Thoracic aorta (tissue), 2 donors: Measurements from ENCODE around the gene PILRB. TPM values are rescaled to one million over a fixed set of nuclear protein-coding genes. Genes with fewer than 3 reads are reported as not detected.

Experiments used
- ATAC-seq: fragments of 150-250 bp; one replicate; pipeline ENCODE4 v1.8.0; 2017; ENCODE audit warnings: low read depth; ENCODE audit not compliant: insufficient number of reproducible peaks, low FRiP score
- DNase-seq: peaks from one replicate; pipeline ENCODE4 v3.0.0-alpha.2; 2020; ENCODE audit warnings: low spot score
- H3K27ac ChIP-seq, 2 donors: fragments of 200-600 bp; sonication (generic); 1 replicate in 1 of 2; 2 replicates in 1 of 2; pipeline ENCODE4 v1.5.1; 2016; ENCODE audit warnings: mild to moderate bottlenecking in 2 of 2, moderate library complexity in 2 of 2
- H3K27me3 ChIP-seq: fragments of 200-600 bp; sonication (generic); replicated peaks from 2 replicates; pipeline ENCODE4 v1.6.0; 2016; ENCODE audit warnings: mild to moderate bottlenecking; ENCODE audit not compliant: insufficient read depth
- H3K36me3 ChIP-seq: fragments of 200-600 bp; sonication (generic); one replicate; pipeline ENCODE4 v1.5.1; 2016
- H3K4me1 ChIP-seq, 2 donors: fragments of 200-600 bp; sonication (generic); 1 replicate in 1 of 2; 2 replicates in 1 of 2; pipeline versions ENCODE4 v1.5.1 to v1.6.0; 2016; ENCODE audit warnings: low read depth in 2 of 2, mild to moderate bottlenecking in 1 of 2; ENCODE audit not compliant: control insufficient read depth in 1 of 2
- H3K4me3 ChIP-seq: fragments of 200-600 bp; sonication (generic); 2 replicates; pipeline ENCODE4 v1.5.1; 2016; ENCODE audit warnings: mild to moderate bottlenecking
- H3K9me3 ChIP-seq: fragments of 200-600 bp; sonication (generic); 2 replicates; pipeline ENCODE4 v1.5.1; 2016
- CTCF ChIP-seq: fragments of 200-600 bp; sonication (generic); IDR thresholded peaks from one replicate; pipeline ENCODE4 v1.5.1; 2019; ENCODE audit warnings: antibody characterized with exemption
- total RNA-seq, 2 donors: library from RNA; depleted of rRNA; stranded (reverse); fragments of >200 nt; gene quantifications; one replicate each; pipeline versions ENCODE4 v1.1.0 to v1.2.3, GENCODE V29; 2016

PILRB gene
- total RNA-seq, 2 donors from 2014 or later = 88.4 to 100 TPM

- no peak for TF ChIP-seq CTCF
- Histone ChIP-seq H3K4me1 (no peaks in the 10 kb centered on the region), H3K4me3 (no peak overlapping the region), H3K27ac (no peak overlapping the region), H3K36me3 (peaks cover 3% of the 10 kb centered on the region), H3K27me3 (no peaks in the 10 kb centered on the region), H3K9me3 (no peaks in the 10 kb centered on the region)
- ATAC-seq (no peak), DNase-seq (no peak)
Observed at GRCh38 chr7:100401811-100402210, 43.9 kb downstream of the PILRB start.

- Histone ChIP-seq H3K9me3 (no peaks in the 10 kb centered on the region), H3K27ac (no peak overlapping the region), H3K4me1 (no peaks in the 10 kb centered on the region), H3K27me3 (no peaks in the 10 kb centered on the region), H3K4me3 (no peak overlapping the region), H3K36me3 (peaks cover 3% of the 10 kb centered on the region)
- no peak for DNase-seq
- ATAC-seq = no peak
- no peak for TF ChIP-seq CTCF
Observed at GRCh38 chr7:100402241-100402640, 44.3 kb downstream of the PILRB start.

DNA sequence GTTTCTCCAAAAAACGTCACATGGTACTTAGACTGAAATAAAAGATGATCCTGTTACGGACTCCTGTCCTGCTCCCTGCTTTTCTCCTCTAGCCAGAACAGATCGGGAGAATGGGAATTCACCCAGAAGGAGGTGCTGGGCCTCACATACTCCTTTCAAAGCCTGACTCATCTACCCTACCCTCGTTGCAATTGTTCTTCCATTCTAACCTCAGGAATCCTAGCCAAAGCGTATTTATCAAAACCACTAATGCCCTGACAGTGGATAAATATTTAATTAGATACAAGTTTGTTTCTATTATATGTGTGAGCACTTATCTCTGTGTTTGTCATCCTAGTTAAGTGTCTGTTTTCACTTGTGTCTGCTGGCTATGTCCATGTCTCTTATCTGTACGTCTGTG lies 48.9 kb downstream of the PILRB start:
- TF ChIP-seq CTCF = no peak
- Histone ChIP-seq H3K27me3 (no peaks in the 10 kb centered on the region), H3K27ac (no peak overlapping the region), H3K4me1 (no peaks in the 10 kb centered on the region), H3K36me3 (peaks cover 3% of the 10 kb centered on the region), H3K9me3 (no peaks in the 10 kb centered on the region), H3K4me3 (no peak overlapping the region)
- DNase-seq (no peak), ATAC-seq (no peak)

- H3K9me3 ChIP-seq = no peaks in the 10 kb centered on the region
- no peaks in the 10 kb centered on the region for H3K27me3 ChIP-seq
- H3K27ac ChIP-seq = no peak overlapping the region
- ATAC-seq (peak; percentile 65), DNase-seq (no peak)
- H3K4me3 ChIP-seq = no peak overlapping the region
- TF ChIP-seq CTCF = peak; percentile 62
- H3K4me1 ChIP-seq = no peaks in the 10 kb centered on the region
- no peaks in the 10 kb centered on the region for H3K36me3 ChIP-seq
Observed at GRCh38 chr7:100407285-100408180, 49.6 kb downstream of the PILRB start.

DNA sequence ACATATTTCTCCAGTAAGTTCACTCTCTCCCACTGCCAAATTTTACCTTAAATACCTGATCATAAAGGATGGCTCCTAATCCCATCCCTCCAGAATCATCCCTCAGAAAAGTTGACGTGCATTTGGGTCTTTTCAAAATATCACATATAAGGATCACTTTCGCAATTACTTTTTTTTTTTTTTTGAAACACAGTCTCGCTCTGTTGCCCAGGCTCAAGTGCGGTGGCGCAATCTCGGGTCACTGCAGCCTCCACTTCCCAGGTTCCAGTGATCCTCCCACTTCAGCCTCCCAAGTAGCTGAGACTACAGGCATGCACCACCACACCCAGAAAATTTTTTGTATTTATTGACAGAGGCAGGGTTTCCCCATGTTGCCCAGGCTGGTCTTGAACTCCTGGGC lies 53.2 kb downstream of the PILRB start:
- Histone ChIP-seq H3K27ac (no peak overlapping the region), H3K36me3 (no peaks in the 10 kb centered on the region), H3K4me3 (no peak overlapping the region), H3K9me3 (no peaks in the 10 kb centered on the region), H3K4me1 (no peaks in the 10 kb centered on the region), H3K27me3 (no peaks in the 10 kb centered on the region)
- no peak for ATAC-seq
- DNase-seq = no peak
- TF ChIP-seq CTCF = no peak
